AG08395 (cell line): ENCODE data around the gene TEDC1.
"Not testable (repeated sequence)": the region's sequence is repeated elsewhere in the genome, so short reads cannot be mapped to it uniquely, and the experiment has no call there.

Source experiments
- DNase-seq: peaks from one replicate; pipeline ENCODE4 v3.0.0; 2012; ENCODE audit warnings: mixed read lengths, low spot score

The TEDC1 gene

GRCh38 chr14:105540811-105541210 is 49.8 kb downstream of the TEDC1 start:
- DNase-seq, result no peak

- DNase-seq, result no peak
These were observed 50.3 kb downstream of the TEDC1 start for GRCh38 chr14:105541218-105541875.

- not testable (repeated sequence) for DNase-seq
These were observed 54.6 kb downstream of the TEDC1 start for GRCh38 chr14:105545676-105546075.

GRCh38 chr14:105546410-105546809 is 55.4 kb downstream of the TEDC1 start:
- not testable (repeated sequence) for DNase-seq

- not testable (repeated sequence) for DNase-seq
These were observed 56.0 kb downstream of the TEDC1 start for GRCh38 chr14:105547072-105547471.

GRCh38 chr14:105547741-105548169 is 56.7 kb downstream of the TEDC1 start:
- no peak for DNase-seq
